H9 (cell line): ENCODE measurements around the gene LRRC3C. TPM values are rescaled to one million over a fixed set of nuclear protein-coding genes. Genes with fewer than 3 reads are reported as not detected.

Source experiments
- DNase-seq: peaks from one replicate; pipeline ENCODE4 v3.0.0-alpha.2; 2017
- H2AFZ ChIP-seq: one replicate; pipeline ENCODE4 v1.6.1; 2013; ENCODE audit warnings: mild to moderate bottlenecking, low read length, control low read depth, moderate library complexity
- H2AK5ac ChIP-seq: 2 replicates; pipeline ENCODE4 v1.6.1; 2013; ENCODE audit warnings: low read length, control low read depth, mixed read lengths; ENCODE audit not compliant: insufficient read length
- H2BK120ac ChIP-seq: one replicate; pipeline ENCODE4 v1.6.1; 2013; ENCODE audit warnings: low read depth, mild to moderate bottlenecking, low read length, control low read depth, inconsistent platforms; ENCODE audit not compliant: poor library complexity, severe bottlenecking
- H2BK12ac ChIP-seq: 2 replicates; pipeline ENCODE4 v1.6.1; 2013; ENCODE audit warnings: low read length, control low read depth, mixed read lengths, low read depth; ENCODE audit not compliant: insufficient read length
- H2BK15ac ChIP-seq: 2 replicates; pipeline ENCODE4 v1.6.1; 2013; ENCODE audit warnings: low read depth, low read length, control low read depth
- H2BK20ac ChIP-seq: one replicate; pipeline ENCODE4 v1.6.1; 2013; ENCODE audit warnings: low read depth, mild to moderate bottlenecking, low read length, control low read depth, inconsistent platforms; ENCODE audit not compliant: poor library complexity, severe bottlenecking
- H2BK5ac ChIP-seq: 2 replicates; pipeline ENCODE4 v1.6.1; 2013; ENCODE audit warnings: low read length, control low read depth, mixed read lengths; ENCODE audit not compliant: insufficient read length
- H3K14ac ChIP-seq: 2 replicates; pipeline ENCODE4 v1.6.1; 2013; ENCODE audit warnings: low read length, control low read depth; ENCODE audit not compliant: insufficient read depth
- H3K18ac ChIP-seq: 2 replicates; pipeline ENCODE4 v1.6.1; 2013; ENCODE audit warnings: low read depth, mild to moderate bottlenecking, mixed read lengths, low read length, control low read depth; ENCODE audit not compliant: insufficient read length
- H3K23ac ChIP-seq: 2 replicates; pipeline ENCODE4 v1.6.1; 2013; ENCODE audit warnings: low read length, control low read depth, mixed read lengths, low read depth; ENCODE audit not compliant: insufficient read length
- H3K23me2 ChIP-seq: 2 replicates; pipeline ENCODE4 v1.6.1; 2013; ENCODE audit warnings: low read depth, mild to moderate bottlenecking, mixed read lengths, low read length, control low read depth; ENCODE audit not compliant: insufficient read length, poor library complexity, severe bottlenecking
- H3K27ac ChIP-seq: 2 replicates; pipeline ENCODE4 v1.5.1; 2013; ENCODE audit warnings: low read length, control low read depth, mixed read lengths, low read depth; ENCODE audit not compliant: insufficient read length
- H3K27me3 ChIP-seq: 2 replicates; pipeline ENCODE4 v1.6.1; 2013; ENCODE audit warnings: low read length, control low read depth, inconsistent platforms; ENCODE audit not compliant: insufficient read depth
- H3K4ac ChIP-seq: 2 replicates; pipeline ENCODE4 v1.6.1; 2013; ENCODE audit warnings: low read depth, mild to moderate bottlenecking, control low read depth, inconsistent platforms, low read length, moderate library complexity
- H3K4me1 ChIP-seq: 2 replicates; pipeline ENCODE4 v1.6.1; 2013; ENCODE audit warnings: low read length, control low read depth, inconsistent platforms; ENCODE audit not compliant: insufficient read depth
- H3K4me2 ChIP-seq: 2 replicates; pipeline ENCODE4 v1.6.1; 2013; ENCODE audit warnings: low read length, control low read depth, mixed read lengths; ENCODE audit not compliant: insufficient read length, insufficient read depth
- H3K56ac ChIP-seq: 2 replicates; pipeline ENCODE4 v1.6.1; 2013; ENCODE audit warnings: low read depth, mild to moderate bottlenecking, mixed read lengths, low read length, control low read depth; ENCODE audit not compliant: insufficient read length
- H3K79me1 ChIP-seq: 2 replicates; pipeline ENCODE4 v1.6.1; 2013; ENCODE audit warnings: low read depth, mild to moderate bottlenecking, moderate library complexity, low read length, control low read depth, inconsistent platforms; ENCODE audit not compliant: insufficient read depth, poor library complexity, severe bottlenecking
- H3K79me2 ChIP-seq: 2 replicates; pipeline ENCODE4 v1.6.1; 2013; ENCODE audit warnings: low read length, control low read depth, inconsistent platforms; ENCODE audit not compliant: insufficient read depth
- H3K9ac ChIP-seq: 2 replicates; pipeline ENCODE4 v1.6.1; 2013; ENCODE audit warnings: low read length, control low read depth, mixed read lengths; ENCODE audit not compliant: insufficient read length; ENCODE audit errors: extremely low read depth
- H3K9me3 ChIP-seq: one replicate; pipeline ENCODE4 v1.6.1; 2013; ENCODE audit warnings: low read depth, low read length, inconsistent platforms; ENCODE audit not compliant: control insufficient read depth
- H3T11ph ChIP-seq: one replicate; pipeline ENCODE4 v1.6.1; 2013; ENCODE audit warnings: mild to moderate bottlenecking, low read length, control low read depth, inconsistent platforms
- H4K20me1 ChIP-seq: one replicate; pipeline ENCODE4 v1.6.1; 2013; ENCODE audit not compliant: control insufficient read depth, insufficient read length, insufficient read depth
- H4K5ac ChIP-seq: 2 replicates; pipeline ENCODE4 v1.6.1; 2013; ENCODE audit warnings: low read depth, mild to moderate bottlenecking, mixed read lengths, low read length, control low read depth; ENCODE audit not compliant: insufficient read length
- H4K8ac ChIP-seq: replicated peaks from 2 replicates; pipeline ENCODE4 v1.6.1; 2013; ENCODE audit warnings: low read length, control low read depth, mixed read lengths, low read depth; ENCODE audit not compliant: insufficient read length
- H4K91ac ChIP-seq: 2 replicates; pipeline ENCODE4 v1.6.1; 2013; ENCODE audit warnings: low read depth, mild to moderate bottlenecking, moderate library complexity, mixed read lengths, low read length, control low read depth; ENCODE audit not compliant: insufficient read length
- H3K27ac Mint-ChIP-seq, 3 experiments: 2 replicates in 2 of 3; 3 replicates in 1 of 3; pipeline ENCODE4 v1.8.0; 2020 to 2021; ENCODE audit warnings: mixed read lengths in 3 of 3, mild to moderate bottlenecking in 1 of 3, moderate library complexity in 1 of 3
- H3K27me3 Mint-ChIP-seq: 2 replicates; pipeline ENCODE4 v1.8.0; 2021; ENCODE audit warnings: low read depth, mild to moderate bottlenecking, moderate library complexity, mixed read lengths
- H3K36me3 Mint-ChIP-seq, 3 experiments: 2 replicates in 2 of 3; 3 replicates in 1 of 3; pipeline ENCODE4 v1.8.0; 2020 to 2021; ENCODE audit warnings: low read depth in 3 of 3, mixed read lengths in 3 of 3; ENCODE audit not compliant: insufficient read depth in 1 of 3
- H3K4me1 Mint-ChIP-seq, 2 experiments: 2 replicates each; pipeline ENCODE4 v1.8.0; 2020; ENCODE audit warnings: mixed read lengths in 2 of 2
- H3K4me3 Mint-ChIP-seq, 2 experiments: 2 replicates in 1 of 2; 3 replicates in 1 of 2; pipeline ENCODE4 v1.8.0; 2020 to 2021; ENCODE audit warnings: mild to moderate bottlenecking in 2 of 2, mixed read lengths in 2 of 2, moderate library complexity in 1 of 2
- H3K9me3 Mint-ChIP-seq, 2 experiments: 2 replicates in 1 of 2; 3 replicates in 1 of 2; pipeline ENCODE4 v1.8.0; 2020; ENCODE audit warnings: mild to moderate bottlenecking in 2 of 2, mixed read lengths in 2 of 2, moderate library complexity in 1 of 2
- WGBS: extraction: QIAGEN DNeasy Blood & Tissue Kit; methylation state at CpG from one replicate; pipeline ENCODE4 v1.1.7; 2013; ENCODE audit warnings: missing lambda C conversion rate, low lambda C conversion rate, mixed read lengths; ENCODE audit not compliant: insufficient read length; ENCODE audit errors: extremely low coverage; 5-methylcytosine and 5-hydroxymethylcytosine counted together
- total RNA-seq: library from RNA; stranded (reverse); gene quantifications from 2 replicates; pipeline ENCODE4 v1.2.1, GENCODE V29; 2021
- TF ChIP-seq, protein P1 (sequence below): fragments of 200-600 bp; sonication (generic); conservative IDR thresholded peaks from 3 replicates; pipeline ENCODE4 v1.8.0; 2021; ENCODE audit warnings: antibody characterized with exemption, mild to moderate bottlenecking

The LRRC3C gene
- total RNA-seq, 1 experiment from 2014 or later, result not detected

DNA sequence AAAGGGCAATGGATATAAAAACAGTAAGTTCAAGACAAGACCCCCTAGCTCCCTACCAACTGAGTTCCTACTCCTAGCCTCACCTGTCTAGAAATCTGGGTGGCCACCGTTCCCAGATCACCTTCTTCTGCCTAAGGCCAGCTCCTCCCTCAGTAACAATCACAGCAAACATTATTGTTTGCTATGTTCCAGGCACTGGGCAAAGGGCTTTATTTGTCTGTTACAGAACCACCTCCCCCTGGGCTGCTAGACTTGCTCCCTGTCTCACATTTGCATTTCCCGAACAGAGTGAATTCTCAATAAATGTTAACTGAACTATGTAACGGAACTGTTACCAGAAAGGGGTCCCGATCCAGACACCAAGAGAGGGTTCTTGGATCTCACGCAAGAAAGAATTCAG is 6.8 kb downstream of the LRRC3C start:
- no CpG with 5 or more reads among the region's 5 CpGs for WGBS
- H2BK15ac ChIP-seq, result no peak overlapping the region
- no peak overlapping the region for H3K23ac ChIP-seq
- no peak overlapping the region for H3T11ph ChIP-seq
- no peak overlapping the region for H3K27ac ChIP-seq
- Mint-ChIP-seq H3K27me3 (no peaks in the 10 kb centered on the region), H3K4me1 (peaks cover 9 to 16% of the 10 kb centered on the region in 2 experiments), H3K9me3 (no peaks in the 10 kb centered on the region), H3K4me3 (no peak overlapping the region), H3K27ac (no peak overlapping the region; a peak in 1 of 7 replicates), H3K36me3 (no peaks in the 10 kb centered on the region)
- H3K4ac ChIP-seq, result no peak overlapping the region
- H2BK20ac ChIP-seq, result no peak overlapping the region
- no peak overlapping the region for H2BK120ac ChIP-seq
- no peak overlapping the region for H2AFZ ChIP-seq
- no peak overlapping the region for H4K91ac ChIP-seq
- no peak overlapping the region for H4K5ac ChIP-seq
- no peaks in the 10 kb centered on the region for H3K9me3 ChIP-seq
- no peak overlapping the region for H4K8ac ChIP-seq
- H2BK5ac ChIP-seq, result no peak overlapping the region
- H4K20me1 ChIP-seq, result no peaks in the 10 kb centered on the region
- no peak overlapping the region for H3K18ac ChIP-seq
- TF ChIP-seq, protein P1, sequence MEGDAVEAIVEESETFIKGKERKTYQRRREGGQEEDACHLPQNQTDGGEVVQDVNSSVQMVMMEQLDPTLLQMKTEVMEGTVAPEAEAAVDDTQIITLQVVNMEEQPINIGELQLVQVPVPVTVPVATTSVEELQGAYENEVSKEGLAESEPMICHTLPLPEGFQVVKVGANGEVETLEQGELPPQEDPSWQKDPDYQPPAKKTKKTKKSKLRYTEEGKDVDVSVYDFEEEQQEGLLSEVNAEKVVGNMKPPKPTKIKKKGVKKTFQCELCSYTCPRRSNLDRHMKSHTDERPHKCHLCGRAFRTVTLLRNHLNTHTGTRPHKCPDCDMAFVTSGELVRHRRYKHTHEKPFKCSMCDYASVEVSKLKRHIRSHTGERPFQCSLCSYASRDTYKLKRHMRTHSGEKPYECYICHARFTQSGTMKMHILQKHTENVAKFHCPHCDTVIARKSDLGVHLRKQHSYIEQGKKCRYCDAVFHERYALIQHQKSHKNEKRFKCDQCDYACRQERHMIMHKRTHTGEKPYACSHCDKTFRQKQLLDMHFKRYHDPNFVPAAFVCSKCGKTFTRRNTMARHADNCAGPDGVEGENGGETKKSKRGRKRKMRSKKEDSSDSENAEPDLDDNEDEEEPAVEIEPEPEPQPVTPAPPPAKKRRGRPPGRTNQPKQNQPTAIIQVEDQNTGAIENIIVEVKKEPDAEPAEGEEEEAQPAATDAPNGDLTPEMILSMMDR, result no peak
- H3K4me1 ChIP-seq, result no peaks in the 10 kb centered on the region; the same call in 1 of the 2 replicates
- H3K79me1 ChIP-seq, result no peaks in the 10 kb centered on the region
- H3K9ac ChIP-seq, result no peak overlapping the region
- no peak overlapping the region for H3K4me2 ChIP-seq
- H3K27me3 ChIP-seq, result no peaks in the 10 kb centered on the region
- no peak overlapping the region for H2BK12ac ChIP-seq
- no peaks in the 10 kb centered on the region for H3K23me2 ChIP-seq
- no peak for DNase-seq
- H3K79me2 ChIP-seq, result no peaks in the 10 kb centered on the region
- no peak overlapping the region for H3K56ac ChIP-seq
- H3K14ac ChIP-seq, result no peak overlapping the region
- H2AK5ac ChIP-seq, result no peak overlapping the region
